ENCODE measurements around the gene KCNA2. TPM values are rescaled to one million over a fixed set of nuclear protein-coding genes. Genes with fewer than 3 reads are reported as not detected.

Gene KCNA2
- total RNA-seq, 1 experiment from 2014 or later: not detected

DNA sequence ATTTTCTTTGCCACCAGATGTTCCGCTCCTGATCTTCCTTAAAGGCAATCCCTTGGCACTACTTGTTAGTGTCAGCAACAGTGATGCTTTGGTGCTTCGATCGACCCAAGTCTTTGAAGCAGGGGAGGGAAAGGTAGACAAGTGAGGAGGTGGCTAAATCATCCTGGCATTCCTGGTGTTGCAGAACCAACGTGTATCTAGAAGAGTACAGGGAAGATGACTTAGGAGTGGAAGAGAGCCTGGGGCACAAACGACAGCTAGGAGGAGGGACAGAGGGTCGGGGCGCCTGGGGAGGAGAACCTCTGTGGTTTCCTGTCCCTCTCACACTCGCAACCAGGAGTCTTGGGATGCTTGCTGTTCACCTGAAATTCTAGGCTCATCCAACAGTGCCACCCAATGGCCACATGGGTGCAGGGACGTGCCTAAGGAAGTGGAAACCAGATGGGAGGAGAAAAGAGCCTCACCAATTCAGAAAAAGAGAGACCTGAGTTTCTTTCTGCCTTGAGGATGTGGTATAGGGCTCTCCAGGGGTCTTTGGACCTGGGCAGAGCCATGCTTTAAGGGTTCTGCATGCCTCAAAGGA lies 9.5 kb upstream of the KCNA2 start:
- Mint-ChIP-seq H3K4me1 (ENCODE audit: insufficient read depth, unreplicated experiment) (peaks cover 6% of the 10 kb centered on the region), H3K4me3 (ENCODE audit: unreplicated experiment) (no peak overlapping the region), H3K27ac (ENCODE audit: low read depth, unreplicated experiment) (no peak overlapping the region), H3K36me3 (ENCODE audit: insufficient read depth, unreplicated experiment) (no peaks in the 10 kb centered on the region), H3K27me3 (ENCODE audit: insufficient read depth, unreplicated experiment) (peaks cover 50% of the 10 kb centered on the region), H3K9me3 (ENCODE audit: unreplicated experiment) (no peaks in the 10 kb centered on the region)
- TF ChIP-seq, protein P1, sequence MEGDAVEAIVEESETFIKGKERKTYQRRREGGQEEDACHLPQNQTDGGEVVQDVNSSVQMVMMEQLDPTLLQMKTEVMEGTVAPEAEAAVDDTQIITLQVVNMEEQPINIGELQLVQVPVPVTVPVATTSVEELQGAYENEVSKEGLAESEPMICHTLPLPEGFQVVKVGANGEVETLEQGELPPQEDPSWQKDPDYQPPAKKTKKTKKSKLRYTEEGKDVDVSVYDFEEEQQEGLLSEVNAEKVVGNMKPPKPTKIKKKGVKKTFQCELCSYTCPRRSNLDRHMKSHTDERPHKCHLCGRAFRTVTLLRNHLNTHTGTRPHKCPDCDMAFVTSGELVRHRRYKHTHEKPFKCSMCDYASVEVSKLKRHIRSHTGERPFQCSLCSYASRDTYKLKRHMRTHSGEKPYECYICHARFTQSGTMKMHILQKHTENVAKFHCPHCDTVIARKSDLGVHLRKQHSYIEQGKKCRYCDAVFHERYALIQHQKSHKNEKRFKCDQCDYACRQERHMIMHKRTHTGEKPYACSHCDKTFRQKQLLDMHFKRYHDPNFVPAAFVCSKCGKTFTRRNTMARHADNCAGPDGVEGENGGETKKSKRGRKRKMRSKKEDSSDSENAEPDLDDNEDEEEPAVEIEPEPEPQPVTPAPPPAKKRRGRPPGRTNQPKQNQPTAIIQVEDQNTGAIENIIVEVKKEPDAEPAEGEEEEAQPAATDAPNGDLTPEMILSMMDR (IDR thresholded peaks at IDR 0.05; ENCODE audit: unreplicated experiment): peak; percentile 70
- intact Hi-C loops (cut with micrococcal nuclease): loop anchor here (1.0 to 10.0 kb wide), 2 partner anchors 91 to 411 kb away; no protein-coding TSS in a partner anchor
- POLR2A ChIA-PET: interaction anchor here (0.6 kb wide), 1 partner anchor 108 kb away, joined by 3 read pairs; no protein-coding TSS in a partner anchor
- BruUV-seq (replicated peaks): no TSS peak
- CTCF ChIA-PET: interaction anchor here (0.5 to 5.4 kb wide), 19 partner anchors 10 to 1569 kb away, joined by 3 to 48 read pairs (median 4); partner anchors contain the start of gene KCNA2
- peak; percentile 76 for DNase-seq (ENCODE audit: unreplicated experiment)

GRCh38 chr1:110612060-110612745 lies 6.0 kb upstream of the KCNA2 start:
- CTCF ChIA-PET: interaction anchor here (0.6 to 1.3 kb wide), 5 partner anchors 7 to 411 kb away, joined by 3 to 5 read pairs (median 4); no protein-coding TSS in a partner anchor
- TF ChIP-seq, protein P1 (IDR thresholded peaks at IDR 0.05; ENCODE audit: unreplicated experiment): no peak
- Mint-ChIP-seq H3K36me3 (ENCODE audit: insufficient read depth, unreplicated experiment) (no peaks in the 10 kb centered on the region), H3K27me3 (ENCODE audit: insufficient read depth, unreplicated experiment) (peaks cover 55% of the 10 kb centered on the region), H3K27ac (ENCODE audit: low read depth, unreplicated experiment) (no peak overlapping the region), H3K4me3 (ENCODE audit: unreplicated experiment) (no peak overlapping the region), H3K4me1 (ENCODE audit: insufficient read depth, unreplicated experiment) (no peaks in the 10 kb centered on the region), H3K9me3 (ENCODE audit: unreplicated experiment) (no peaks in the 10 kb centered on the region)
- POLR2A ChIA-PET: no interaction called here
- no TSS peak for BruUV-seq (replicated peaks)
- intact Hi-C loops (cut with micrococcal nuclease): loop anchor here (10.0 kb wide), 1 partner anchor 407 kb away; no protein-coding TSS in a partner anchor
- DNase-seq (ENCODE audit: unreplicated experiment): no peak

- Mint-ChIP-seq H3K4me3 (ENCODE audit: unreplicated experiment) (no peak overlapping the region), H3K36me3 (ENCODE audit: insufficient read depth, unreplicated experiment) (no peaks in the 10 kb centered on the region), H3K4me1 (ENCODE audit: insufficient read depth, unreplicated experiment) (no peaks in the 10 kb centered on the region), H3K27ac (ENCODE audit: low read depth, unreplicated experiment) (no peak overlapping the region), H3K9me3 (ENCODE audit: unreplicated experiment) (no peaks in the 10 kb centered on the region), H3K27me3 (ENCODE audit: insufficient read depth, unreplicated experiment) (peaks cover 63% of the 10 kb centered on the region)
- no peak for DNase-seq (ENCODE audit: unreplicated experiment)
- ChIA-PET POLR2A (no interaction called here), CTCF (interaction anchor here (0.6 to 1.4 kb wide), 10 partner anchors 9 to 444 kb away, joined by 3 to 5 read pairs (median 3); no protein-coding TSS in a partner anchor)
- TF ChIP-seq, protein P1 (IDR thresholded peaks at IDR 0.05; ENCODE audit: unreplicated experiment): no peak
- intact Hi-C loops (cut with micrococcal nuclease): loop anchor here (10.0 kb wide), 1 partner anchor 406 kb away; no protein-coding TSS in a partner anchor
- no TSS peak for BruUV-seq (replicated peaks)
These were observed 4.6 kb upstream of the KCNA2 start for GRCh38 chr1:110610696-110611286.

DNA sequence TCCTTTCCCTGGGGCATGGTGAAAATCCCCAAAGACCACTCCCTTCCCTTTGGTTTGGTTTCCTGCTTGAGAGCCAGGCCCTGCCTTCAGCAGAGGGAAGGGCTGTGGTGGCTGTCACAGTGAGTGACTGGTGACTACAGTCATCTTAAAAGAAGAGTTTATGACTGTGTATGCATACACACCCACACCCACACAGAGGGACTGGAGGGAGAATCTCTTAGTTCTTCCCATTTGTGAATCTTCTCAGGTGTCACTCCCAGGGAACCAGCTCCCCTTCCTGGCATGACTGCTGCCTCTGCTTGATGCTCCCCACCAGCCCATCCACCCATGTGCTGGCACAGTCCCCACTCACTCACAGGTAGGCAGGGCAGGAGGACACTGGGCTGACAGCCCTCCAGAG lies 3.9 kb upstream of the KCNA2 start:
- H3K4me3 Mint-ChIP-seq (ENCODE audit: unreplicated experiment): no peak overlapping the region
- H3K36me3 Mint-ChIP-seq (ENCODE audit: insufficient read depth, unreplicated experiment): no peaks in the 10 kb centered on the region
- intact Hi-C loops (cut with micrococcal nuclease): loop anchor here (10.0 kb wide), 1 partner anchor 405 kb away; no protein-coding TSS in a partner anchor
- DNase-seq (ENCODE audit: unreplicated experiment): no peak
- CTCF ChIA-PET: interaction anchor here (0.5 to 1.3 kb wide), 8 partner anchors 11 to 403 kb away, joined by 3 to 5 read pairs (median 3); no protein-coding TSS in a partner anchor
- peaks cover 71% of the 10 kb centered on the region for H3K27me3 Mint-ChIP-seq (ENCODE audit: insufficient read depth, unreplicated experiment)
- no peaks in the 10 kb centered on the region for H3K4me1 Mint-ChIP-seq (ENCODE audit: insufficient read depth, unreplicated experiment)
- H3K27ac Mint-ChIP-seq (ENCODE audit: low read depth, unreplicated experiment): no peak overlapping the region
- H3K9me3 Mint-ChIP-seq (ENCODE audit: unreplicated experiment): no peaks in the 10 kb centered on the region
- POLR2A ChIA-PET: no interaction called here
- TF ChIP-seq, protein P1 (IDR thresholded peaks at IDR 0.05; ENCODE audit: unreplicated experiment): no peak
- no TSS peak for BruUV-seq (replicated peaks)
